CD4-positive, CD25-positive, alpha-beta regulatory T cell (primary cell): ENCODE measurements around the gene BICRA. TPM values are rescaled to one million over a fixed set of nuclear protein-coding genes. Genes with fewer than 3 reads are reported as not detected.

Source experiments
- ATAC-seq, 2 donors: fragments of 150-1000 bp; cut with Tn5 transposase; one replicate each; pipeline ENCODE4 v1.10.0; 2021; ENCODE audit warnings: low read depth in 2 of 2, moderate number of reproducible peaks in 2 of 2, moderate library complexity in 1 of 2
- DNase-seq, 3 donors: peaks; one replicate each; pipeline versions ENCODE4 v3.0.0 to v3.0.0-alpha.2; 2012 to 2022; ENCODE audit warnings: mixed read lengths in 1 of 3
- H3K27ac ChIP-seq: one replicate; pipeline ENCODE4 v1.7.0; 2013; ENCODE audit warnings: mild to moderate bottlenecking, low read length; ENCODE audit not compliant: insufficient read depth, poor library complexity, severe bottlenecking
- H3K27me3 ChIP-seq: one replicate; pipeline ENCODE4 v1.7.0; 2013; ENCODE audit warnings: low read length; ENCODE audit not compliant: control insufficient read depth, insufficient read depth
- H3K36me3 ChIP-seq: one replicate; pipeline ENCODE4 v1.7.0; 2013; ENCODE audit warnings: mild to moderate bottlenecking, low read length, moderate library complexity; ENCODE audit not compliant: control insufficient read depth, insufficient read depth
- H3K4me1 ChIP-seq: 2 replicates; pipeline ENCODE4 v1.7.0; 2013; ENCODE audit warnings: mild to moderate bottlenecking, low read length; ENCODE audit not compliant: insufficient read depth, control insufficient read depth, poor library complexity, severe bottlenecking
- H3K4me3 ChIP-seq: one replicate; pipeline ENCODE4 v1.7.0; 2013; ENCODE audit warnings: low read depth, mild to moderate bottlenecking, low read length, moderate library complexity
- H3K9me3 ChIP-seq, 2 experiments: 1 replicate in 1 of 2; 2 replicates in 1 of 2; pipeline ENCODE4 v1.7.0; 2013; ENCODE audit warnings: low read length in 2 of 2, mild to moderate bottlenecking in 1 of 2, moderate library complexity in 1 of 2; ENCODE audit not compliant: control insufficient read depth in 2 of 2
- H3K27ac Mint-ChIP-seq, 3 donors: one replicate each; pipeline ENCODE4 v1.8.0; 2020 to 2022; ENCODE audit warnings: mild to moderate bottlenecking in 3 of 3, mixed read lengths in 3 of 3, moderate library complexity in 2 of 3
- H3K27me3 Mint-ChIP-seq: one replicate; pipeline ENCODE4 v1.8.0; 2022; ENCODE audit warnings: mild to moderate bottlenecking, mixed read lengths
- H3K36me3 Mint-ChIP-seq: one replicate; pipeline ENCODE4 v1.8.0; 2020; ENCODE audit warnings: mixed read lengths
- H3K4me1 Mint-ChIP-seq, 4 donors: one replicate each; pipeline ENCODE4 v1.8.0; 2020 to 2022; ENCODE audit warnings: mixed read lengths in 4 of 4, mild to moderate bottlenecking in 1 of 4
- H3K4me3 Mint-ChIP-seq, 4 donors: one replicate each; pipeline ENCODE4 v1.8.0; 2020 to 2022; ENCODE audit warnings: mild to moderate bottlenecking in 4 of 4, mixed read lengths in 4 of 4, moderate library complexity in 3 of 4
- H3K9me3 Mint-ChIP-seq, 7 donors: one replicate each; pipeline ENCODE4 v1.8.0; 2020 to 2022; ENCODE audit warnings: mixed read lengths in 7 of 7, mild to moderate bottlenecking in 3 of 7, moderate library complexity in 2 of 7
- polyA plus RNA-seq, 4 donors: library from polyadenylated mRNA; unstranded; fragments of 300-500 nt; fragmentation: Illumina TruSeq; gene quantifications; one replicate each; pipeline ENCODE4 v1.2.3, GENCODE V29; 2021
- total RNA-seq: library from RNA; stranded (reverse); gene quantifications from one replicate; pipeline ENCODE4 v1.2.3, GENCODE V29; 2022

Gene BICRA
- total and polyA plus RNA-seq, 5 donors from 2014 or later = 0.25 to 43.8 (median 0.52) TPM

DNA sequence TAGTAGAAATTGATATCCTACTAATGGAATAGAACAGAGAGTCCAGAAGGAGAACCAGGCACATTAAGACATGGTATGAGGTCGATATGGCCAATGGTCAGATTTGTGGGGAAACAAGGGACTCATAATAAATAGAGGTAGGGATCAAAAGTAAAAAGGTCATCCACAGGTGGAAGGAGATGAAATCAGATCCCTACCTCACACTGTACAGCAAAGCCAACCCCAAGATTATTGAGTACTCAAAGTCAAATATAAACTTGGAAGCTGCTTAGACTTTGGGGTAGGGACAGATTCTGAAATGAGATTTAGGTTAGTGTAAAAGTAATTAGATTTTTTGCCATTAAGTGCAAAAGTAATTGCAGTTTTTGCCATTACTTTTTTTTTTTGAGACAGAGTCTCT lies 40.7 kb downstream of the BICRA start:
- Histone ChIP-seq H3K27ac (no peak overlapping the region), H3K36me3 (peaks cover 26% of the 10 kb centered on the region), H3K4me3 (no peak overlapping the region), H3K27me3 (no peaks in the 10 kb centered on the region), H3K4me1 (no peaks in the 10 kb centered on the region), H3K9me3 (peaks cover 0 to 1% of the 10 kb centered on the region in 2 experiments)
- Mint-ChIP-seq H3K9me3 (peaks cover 0 to 4% (median 1%) of the 10 kb centered on the region in 7 donors), H3K4me3 (no peak overlapping the region), H3K36me3 (peaks cover 66% of the 10 kb centered on the region), H3K27me3 (no peaks in the 10 kb centered on the region), H3K27ac (no peak overlapping the region), H3K4me1 (peaks cover 0 to 59% (median 33%) of the 10 kb centered on the region in 4 donors)
- ATAC-seq (no peak), DNase-seq (no peak)

DNA sequence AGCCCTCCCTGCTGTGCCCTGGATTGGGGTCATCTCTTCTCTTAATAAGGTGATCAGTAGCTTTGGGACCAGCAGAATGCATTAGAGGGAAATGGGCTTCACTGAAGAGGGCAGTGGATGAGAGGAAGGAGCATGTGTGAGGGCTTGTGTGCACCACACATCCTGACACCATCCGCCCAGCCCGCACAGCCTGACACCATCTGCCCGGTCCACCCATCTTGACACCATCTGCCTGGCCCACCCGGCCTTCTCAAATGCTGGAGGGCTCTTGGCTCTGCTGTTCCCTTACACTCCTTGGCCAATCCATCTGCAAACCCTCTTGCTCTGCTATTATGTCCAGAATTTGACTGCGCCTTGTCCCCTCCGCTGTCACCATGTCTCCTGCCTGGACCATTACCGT lies 41.8 kb downstream of the BICRA start:
- no peaks in the 10 kb centered on the region for H3K27me3 Mint-ChIP-seq
- Histone ChIP-seq H3K4me1 (no peaks in the 10 kb centered on the region), H3K27ac (no peak overlapping the region), H3K9me3 (peaks cover 0 to 1% of the 10 kb centered on the region in 2 experiments), H3K4me3 (no peak overlapping the region), H3K36me3 (peaks cover 24% of the 10 kb centered on the region), H3K27me3 (no peaks in the 10 kb centered on the region)
- H3K9me3 Mint-ChIP-seq = peaks cover 0 to 4% (median 1%) of the 10 kb centered on the region in 7 donors
- DNase-seq (no peak), ATAC-seq (no peak)
- H3K4me3 Mint-ChIP-seq = no peak overlapping the region
- peak overlapping the region in 1 of 3 donors; percentile 47 for H3K27ac Mint-ChIP-seq
- peaks cover 59% of the 10 kb centered on the region for H3K36me3 Mint-ChIP-seq
- peaks cover 0 to 52% (median 27%) of the 10 kb centered on the region in 4 donors for H3K4me1 Mint-ChIP-seq

DNA sequence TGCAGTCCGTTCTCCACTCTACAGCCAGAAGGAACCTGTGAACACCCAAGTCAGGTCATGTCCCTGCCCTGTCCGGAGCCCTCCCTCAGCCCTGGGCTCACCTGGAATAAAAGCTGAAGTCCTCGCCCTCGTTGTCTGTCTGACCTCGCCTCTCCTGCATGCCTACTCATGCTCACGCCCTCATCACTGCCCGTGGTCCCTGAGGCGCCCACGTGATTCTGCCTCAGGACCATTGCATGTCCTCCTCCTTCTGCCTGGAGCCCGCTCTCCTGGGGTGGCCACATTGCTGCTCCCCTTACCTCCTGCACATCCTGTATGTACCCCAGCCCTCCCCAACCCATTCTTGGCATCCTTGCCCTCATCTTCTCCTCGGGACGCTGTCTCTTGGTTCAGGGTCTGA lies 42.2 kb downstream of the BICRA start:
- peaks cover 1 to 54% (median 28%) of the 10 kb centered on the region in 4 donors for H3K4me1 Mint-ChIP-seq
- peak overlapping the region in 2 of 3 donors; percentile 47 to 86 for H3K27ac Mint-ChIP-seq
- Histone ChIP-seq H3K27ac (no peak overlapping the region), H3K4me3 (no peak overlapping the region), H3K4me1 (no peaks in the 10 kb centered on the region), H3K27me3 (no peaks in the 10 kb centered on the region), H3K9me3 (peaks cover 0 to 1% of the 10 kb centered on the region in 2 experiments), H3K36me3 (peaks cover 26% of the 10 kb centered on the region)
- H3K4me3 Mint-ChIP-seq = peak overlapping the region in 1 of 4 donors; percentile 53
- H3K9me3 Mint-ChIP-seq = peaks cover 0 to 4% (median 1%) of the 10 kb centered on the region in 7 donors
- DNase-seq (no peak), ATAC-seq (no peak)
- H3K27me3 Mint-ChIP-seq = no peaks in the 10 kb centered on the region
- peaks cover 55% of the 10 kb centered on the region for H3K36me3 Mint-ChIP-seq

DNA sequence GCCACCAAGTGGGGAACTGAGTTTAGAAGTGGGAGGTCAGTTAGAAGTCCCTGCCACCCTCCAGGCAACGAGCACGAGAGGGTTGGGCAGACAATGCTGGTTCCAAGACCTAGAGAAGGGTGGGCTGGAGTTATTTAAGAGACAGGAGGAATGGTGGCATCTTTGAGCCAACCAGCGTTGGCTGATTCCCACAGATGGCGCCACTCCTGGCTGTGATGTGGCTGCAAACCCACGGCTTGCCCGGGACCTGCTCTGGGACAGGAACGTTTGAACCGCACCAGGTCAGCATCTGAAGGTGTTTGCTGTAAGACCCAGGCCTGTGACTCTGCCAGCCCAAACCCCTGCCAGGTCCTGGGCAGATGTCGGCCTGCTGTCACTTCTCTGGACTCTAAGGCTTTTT lies 42.8 kb downstream of the BICRA start:
- Histone ChIP-seq H3K9me3 (peaks cover 0 to 1% of the 10 kb centered on the region in 2 experiments), H3K4me1 (no peaks in the 10 kb centered on the region), H3K4me3 (no peak overlapping the region), H3K36me3 (peaks cover 24% of the 10 kb centered on the region), H3K27ac (no peak overlapping the region), H3K27me3 (no peaks in the 10 kb centered on the region)
- peaks cover 49% of the 10 kb centered on the region for H3K36me3 Mint-ChIP-seq
- H3K27ac Mint-ChIP-seq = no peak overlapping the region
- peaks cover 4 to 53% (median 29%) of the 10 kb centered on the region in 4 donors for H3K4me1 Mint-ChIP-seq
- H3K9me3 Mint-ChIP-seq = peaks cover 0 to 4% (median 1%) of the 10 kb centered on the region in 7 donors
- ATAC-seq (no peak), DNase-seq (no peak)
- H3K4me3 Mint-ChIP-seq = no peak overlapping the region
- no peaks in the 10 kb centered on the region for H3K27me3 Mint-ChIP-seq

DNA sequence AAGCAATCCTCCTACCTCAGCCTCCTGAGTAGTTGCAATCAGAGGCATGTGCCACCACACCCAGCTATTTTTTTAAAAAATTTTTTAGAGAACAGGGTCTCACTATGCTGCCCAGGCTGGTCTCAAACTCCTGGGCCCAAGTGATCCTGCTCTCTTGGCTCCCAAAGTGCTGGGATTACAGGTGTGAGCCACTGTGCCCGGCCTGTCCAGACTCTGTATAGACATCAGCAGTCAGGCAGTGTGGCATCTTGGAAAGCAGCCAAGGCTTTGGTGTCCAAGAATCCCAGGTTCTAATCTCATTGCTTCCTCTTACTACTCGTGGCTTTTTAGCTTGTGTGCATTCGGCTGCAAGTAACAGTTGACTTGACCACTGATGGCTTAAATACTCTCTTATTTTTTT lies 43.4 kb downstream of the BICRA start:
- H3K4me3 ChIP-seq = no peak overlapping the region
- H3K4me1 ChIP-seq = no peaks in the 10 kb centered on the region
- Mint-ChIP-seq H3K36me3 (peaks cover 43% of the 10 kb centered on the region), H3K27me3 (no peaks in the 10 kb centered on the region), H3K9me3 (peaks cover 0 to 3% (median 1%) of the 10 kb centered on the region in 7 donors), H3K4me3 (no peak overlapping the region), H3K27ac (no peak overlapping the region), H3K4me1 (peaks cover 4 to 49% (median 28%) of the 10 kb centered on the region in 4 donors)
- DNase-seq (no peak), ATAC-seq (no peak)
- no peaks in the 10 kb centered on the region for H3K27me3 ChIP-seq
- H3K27ac ChIP-seq = no peak overlapping the region
- H3K36me3 ChIP-seq = peaks cover 24% of the 10 kb centered on the region
- peaks cover 0 to 1% of the 10 kb centered on the region in 2 experiments for H3K9me3 ChIP-seq

DNA sequence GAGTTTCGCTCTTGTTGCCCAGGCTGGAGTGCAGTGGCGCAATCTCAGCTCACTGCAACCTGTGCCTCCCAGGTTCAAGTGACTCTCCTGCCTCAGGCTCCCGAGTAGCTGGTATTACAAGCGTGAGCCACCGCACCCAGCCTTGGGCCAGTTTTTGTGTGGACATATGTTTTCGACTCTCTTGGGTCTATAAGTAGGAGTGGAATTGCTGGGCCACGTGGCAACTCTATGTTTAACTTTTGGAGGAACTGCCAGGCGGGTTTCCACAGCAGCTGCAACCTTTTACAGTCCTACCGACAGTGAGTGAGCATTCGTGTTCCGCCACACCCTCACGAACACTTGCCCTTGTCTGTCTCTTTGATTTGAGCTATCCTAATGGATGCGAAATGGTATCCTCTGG lies 44.9 kb downstream of the BICRA start:
- Histone ChIP-seq H3K27ac (no peak overlapping the region), H3K4me3 (no peak overlapping the region), H3K9me3 (peaks cover 0 to 1% of the 10 kb centered on the region in 2 experiments), H3K27me3 (no peaks in the 10 kb centered on the region), H3K36me3 (peaks cover 28% of the 10 kb centered on the region), H3K4me1 (no peaks in the 10 kb centered on the region)
- Mint-ChIP-seq H3K9me3 (peaks cover 0 to 3% (median 1%) of the 10 kb centered on the region in 7 donors), H3K4me1 (peaks cover 4 to 42% (median 20%) of the 10 kb centered on the region in 4 donors), H3K36me3 (peaks cover 38% of the 10 kb centered on the region), H3K27ac (no peak overlapping the region), H3K27me3 (no peaks in the 10 kb centered on the region), H3K4me3 (no peak overlapping the region)
- ATAC-seq (no peak), DNase-seq (no peak)

DNA sequence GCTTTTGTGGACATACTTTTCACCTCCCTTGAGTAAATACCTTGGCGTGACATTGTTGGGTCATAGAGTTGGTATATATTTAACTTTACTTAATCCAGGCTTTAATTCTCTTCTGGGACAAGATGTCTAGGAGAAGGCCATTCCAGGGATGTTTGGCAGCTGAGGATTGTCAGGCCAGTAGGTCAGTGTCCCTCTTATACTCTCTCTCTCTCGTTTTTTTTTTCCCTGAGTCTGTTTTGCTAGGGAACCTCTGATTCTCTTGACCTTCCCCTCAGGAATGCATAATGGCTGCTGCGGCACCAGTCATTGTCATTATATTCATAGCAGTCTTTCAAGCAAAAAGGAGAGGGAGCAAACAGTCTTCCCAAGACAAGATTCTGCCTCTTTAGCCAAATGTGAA lies 48.8 kb downstream of the BICRA start:
- H3K36me3 Mint-ChIP-seq = peaks cover 20% of the 10 kb centered on the region
- no peak overlapping the region for H3K27ac Mint-ChIP-seq
- no peak overlapping the region for H3K27ac ChIP-seq
- peaks cover 0 to under 1% (median 0%) of the 10 kb centered on the region in 7 donors for H3K9me3 Mint-ChIP-seq
- H3K27me3 ChIP-seq = no peaks in the 10 kb centered on the region
- H3K36me3 ChIP-seq = peaks cover 15% of the 10 kb centered on the region
- no peak overlapping the region for H3K4me3 Mint-ChIP-seq
- H3K4me1 Mint-ChIP-seq = peaks cover 4 to 34% (median 23%) of the 10 kb centered on the region in 4 donors
- no peak overlapping the region for H3K4me3 ChIP-seq
- no peaks in the 10 kb centered on the region for H3K27me3 Mint-ChIP-seq
- no peaks in the 10 kb centered on the region for H3K9me3 ChIP-seq
- ATAC-seq (no peak), DNase-seq (no peak)
- no peaks in the 10 kb centered on the region for H3K4me1 ChIP-seq
